Body of pancreas (tissue), 4 donors: ENCODE results near the gene CTIF.

Source experiments
- POLR2A ChIP-seq, 3 donors: fragments of 450-650 bp; IDR thresholded peaks; one replicate each; pipeline ENCODE4 v1.6.1; 2016; ENCODE audit warnings: antibody characterized with exemption in 3 of 3, mild to moderate bottlenecking in 2 of 3
- TF ChIP-seq, protein P1 (sequence below), 7 experiments: fragments of 450-650 bp in 4 of 7; fragments of 200-600 bp in 3 of 7; sonication (generic) in 3 of 7; IDR thresholded peaks; one replicate each; pipeline ENCODE4 v1.5.1; 2016 to 2019; ENCODE audit warnings: antibody characterized with exemption in 7 of 7

DNA sequence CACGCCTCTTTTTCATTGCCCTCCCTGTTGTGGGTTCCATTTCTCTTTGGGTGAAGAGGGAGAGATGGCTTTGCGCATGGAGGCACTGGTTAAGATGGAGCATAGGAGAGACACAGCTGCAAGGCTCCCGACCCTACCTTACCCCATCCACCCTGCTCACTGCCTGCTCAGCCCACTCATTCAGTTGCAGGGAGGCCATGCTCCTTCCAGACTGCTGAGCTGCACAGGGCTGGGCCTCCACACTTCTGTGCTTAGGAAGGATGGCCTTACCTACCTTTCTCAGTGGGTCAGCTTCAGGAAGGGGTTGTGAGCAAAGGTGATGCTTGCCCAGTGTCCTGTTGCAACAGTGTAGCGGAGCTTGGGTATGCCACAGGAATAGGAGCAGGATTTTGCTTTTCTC lies 127.8 kb downstream of the CTIF start:
- TF ChIP-seq, protein P1, sequence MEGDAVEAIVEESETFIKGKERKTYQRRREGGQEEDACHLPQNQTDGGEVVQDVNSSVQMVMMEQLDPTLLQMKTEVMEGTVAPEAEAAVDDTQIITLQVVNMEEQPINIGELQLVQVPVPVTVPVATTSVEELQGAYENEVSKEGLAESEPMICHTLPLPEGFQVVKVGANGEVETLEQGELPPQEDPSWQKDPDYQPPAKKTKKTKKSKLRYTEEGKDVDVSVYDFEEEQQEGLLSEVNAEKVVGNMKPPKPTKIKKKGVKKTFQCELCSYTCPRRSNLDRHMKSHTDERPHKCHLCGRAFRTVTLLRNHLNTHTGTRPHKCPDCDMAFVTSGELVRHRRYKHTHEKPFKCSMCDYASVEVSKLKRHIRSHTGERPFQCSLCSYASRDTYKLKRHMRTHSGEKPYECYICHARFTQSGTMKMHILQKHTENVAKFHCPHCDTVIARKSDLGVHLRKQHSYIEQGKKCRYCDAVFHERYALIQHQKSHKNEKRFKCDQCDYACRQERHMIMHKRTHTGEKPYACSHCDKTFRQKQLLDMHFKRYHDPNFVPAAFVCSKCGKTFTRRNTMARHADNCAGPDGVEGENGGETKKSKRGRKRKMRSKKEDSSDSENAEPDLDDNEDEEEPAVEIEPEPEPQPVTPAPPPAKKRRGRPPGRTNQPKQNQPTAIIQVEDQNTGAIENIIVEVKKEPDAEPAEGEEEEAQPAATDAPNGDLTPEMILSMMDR (IDR thresholded peaks at IDR 0.05), result no peak
- TF ChIP-seq POLR2A (IDR thresholded peaks at IDR 0.05), result no peak
